Measurements from ENCODE around the gene KDR. TPM values are rescaled to one million over a fixed set of nuclear protein-coding genes. Genes with fewer than 3 reads are reported as not detected.

Gene KDR
- total RNA-seq, 4 donors from 2014 or later: 2.0 to 23.8 (median 5.9) TPM

DNA sequence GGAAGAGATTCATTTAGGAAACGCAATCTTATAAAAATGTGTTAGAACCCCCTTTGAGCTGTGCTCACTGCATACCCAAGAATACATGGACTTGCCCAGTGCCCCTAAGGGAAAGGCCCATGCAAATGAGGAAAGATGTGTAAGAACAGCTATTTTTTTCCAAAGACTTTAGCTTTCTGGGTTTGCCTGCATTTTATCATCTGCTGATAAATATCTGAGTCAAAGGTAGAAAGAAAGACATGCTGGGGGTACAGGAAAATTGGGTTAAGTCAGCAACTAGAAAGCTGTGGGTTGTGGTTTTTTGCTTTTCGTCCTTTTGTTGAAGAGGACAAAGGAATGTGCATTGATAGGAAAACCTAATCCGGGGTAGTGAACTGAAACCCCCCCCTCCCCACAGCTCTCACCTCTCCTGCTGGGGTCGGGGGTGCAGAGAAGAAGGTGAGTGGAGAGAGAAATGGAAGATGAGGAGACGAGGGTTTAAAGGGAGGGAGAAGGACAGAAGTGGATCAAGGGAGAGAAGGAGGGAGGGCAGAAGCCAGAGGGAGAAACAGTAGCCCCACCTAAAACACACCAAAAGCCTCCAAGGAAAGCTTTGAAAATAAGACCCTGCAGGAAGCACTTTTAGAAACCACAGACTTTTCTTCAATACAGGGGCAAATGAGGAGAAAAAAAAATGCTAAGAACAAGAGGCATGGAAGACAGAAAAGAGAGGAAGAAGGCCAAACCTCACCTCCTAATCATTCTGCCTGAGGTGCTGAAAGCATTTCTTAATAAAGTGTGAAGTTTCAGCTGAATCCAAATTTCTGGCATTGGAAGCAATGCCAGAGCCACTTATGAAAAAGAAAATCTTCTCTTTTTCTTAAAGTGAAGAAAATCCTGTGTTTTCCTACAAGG is 49.3 kb downstream of the KDR start:
- no peaks in the 10 kb centered on the region for H3K9me3 ChIP-seq
- intact Hi-C loops (cut with DNase I): no loop called here
- 43 to 46% methylated on average over 5 of the region's 5 CpGs for WGBS, 2 donors
- no peaks in the 10 kb centered on the region for H3K36me3 ChIP-seq
- TF ChIP-seq POLR2A (IDR thresholded peaks at IDR 0.05): no peak
- TF ChIP-seq, protein P1, sequence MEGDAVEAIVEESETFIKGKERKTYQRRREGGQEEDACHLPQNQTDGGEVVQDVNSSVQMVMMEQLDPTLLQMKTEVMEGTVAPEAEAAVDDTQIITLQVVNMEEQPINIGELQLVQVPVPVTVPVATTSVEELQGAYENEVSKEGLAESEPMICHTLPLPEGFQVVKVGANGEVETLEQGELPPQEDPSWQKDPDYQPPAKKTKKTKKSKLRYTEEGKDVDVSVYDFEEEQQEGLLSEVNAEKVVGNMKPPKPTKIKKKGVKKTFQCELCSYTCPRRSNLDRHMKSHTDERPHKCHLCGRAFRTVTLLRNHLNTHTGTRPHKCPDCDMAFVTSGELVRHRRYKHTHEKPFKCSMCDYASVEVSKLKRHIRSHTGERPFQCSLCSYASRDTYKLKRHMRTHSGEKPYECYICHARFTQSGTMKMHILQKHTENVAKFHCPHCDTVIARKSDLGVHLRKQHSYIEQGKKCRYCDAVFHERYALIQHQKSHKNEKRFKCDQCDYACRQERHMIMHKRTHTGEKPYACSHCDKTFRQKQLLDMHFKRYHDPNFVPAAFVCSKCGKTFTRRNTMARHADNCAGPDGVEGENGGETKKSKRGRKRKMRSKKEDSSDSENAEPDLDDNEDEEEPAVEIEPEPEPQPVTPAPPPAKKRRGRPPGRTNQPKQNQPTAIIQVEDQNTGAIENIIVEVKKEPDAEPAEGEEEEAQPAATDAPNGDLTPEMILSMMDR (IDR thresholded peaks at IDR 0.05): no peak
- no peak overlapping the region for H3K4me3 ChIP-seq
- H3K4me1 ChIP-seq: no peaks in the 10 kb centered on the region
- DNase-seq: no peak
- no peak overlapping the region for H3K27ac ChIP-seq
- H3K27me3 ChIP-seq: peaks cover 0 to 6% (median 0%) of the 10 kb centered on the region in 4 donors

DNA sequence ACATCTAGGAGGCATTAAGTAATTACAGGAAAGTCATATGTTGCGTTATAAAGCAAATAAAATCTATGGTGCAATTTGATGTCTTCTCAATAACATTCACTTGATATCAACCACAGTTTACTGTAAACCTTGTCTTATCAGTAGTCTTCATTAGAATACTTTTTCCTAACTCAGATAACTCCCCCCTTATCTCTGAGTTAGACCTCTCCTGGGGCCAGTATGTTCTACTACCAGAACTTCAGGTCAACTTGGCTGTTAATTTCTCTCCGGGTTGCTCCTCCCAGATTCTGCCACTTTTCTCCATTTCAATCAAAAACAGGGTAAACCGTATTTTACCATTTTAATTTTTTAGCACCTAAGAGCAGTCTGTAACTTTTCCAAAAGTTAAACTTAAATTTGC is 50.0 kb downstream of the KDR start:
- Histone ChIP-seq H3K27ac (no peak overlapping the region), H3K4me3 (no peak overlapping the region), H3K9me3 (no peaks in the 10 kb centered on the region), H3K36me3 (no peaks in the 10 kb centered on the region), H3K27me3 (peaks cover 0 to 6% (median 0%) of the 10 kb centered on the region in 4 donors), H3K4me1 (no peaks in the 10 kb centered on the region)
- no peak for DNase-seq
- intact Hi-C loops (cut with DNase I): no loop called here
- WGBS, 2 donors: 72 to 75% methylated on average over 3 of the region's 3 CpGs
- TF ChIP-seq, protein P1 (IDR thresholded peaks at IDR 0.05): no peak
- no peak for TF ChIP-seq POLR2A (IDR thresholded peaks at IDR 0.05)

DNA sequence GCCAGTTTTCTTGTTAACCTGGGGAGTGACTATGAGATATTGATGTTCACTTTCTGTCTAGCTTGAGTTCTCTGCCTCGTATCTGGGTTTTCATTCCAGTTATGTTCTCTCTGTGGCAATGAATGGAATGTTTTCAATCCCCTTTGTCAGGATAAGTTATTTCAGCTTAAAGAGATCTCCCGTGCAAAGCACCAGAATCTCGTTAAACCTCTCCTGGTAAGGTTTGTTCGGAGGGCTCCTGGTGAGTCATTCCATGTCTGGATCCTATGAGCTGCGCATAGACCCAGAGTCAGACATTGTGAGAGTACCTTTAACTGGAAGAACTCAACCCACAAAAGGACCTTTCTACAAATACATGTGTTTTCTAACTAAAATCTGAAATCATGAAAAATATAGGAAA is 51.0 kb downstream of the KDR start:
- Histone ChIP-seq H3K27ac (no peak overlapping the region), H3K9me3 (no peaks in the 10 kb centered on the region), H3K36me3 (no peaks in the 10 kb centered on the region), H3K4me3 (no peak overlapping the region), H3K4me1 (no peaks in the 10 kb centered on the region), H3K27me3 (peaks cover 0 to 6% (median 0%) of the 10 kb centered on the region in 4 donors)
- 47 to 68% methylated on average over 5 of the region's 5 CpGs for WGBS, 2 donors
- intact Hi-C loops (cut with DNase I): no loop called here
- DNase-seq: no peak
- no peak for TF ChIP-seq POLR2A (IDR thresholded peaks at IDR 0.05)

- Histone ChIP-seq H3K27ac (no peak overlapping the region), H3K4me3 (no peak overlapping the region), H3K9me3 (no peaks in the 10 kb centered on the region), H3K36me3 (no peaks in the 10 kb centered on the region), H3K4me1 (no peaks in the 10 kb centered on the region), H3K27me3 (peaks cover 0 to 6% (median 0%) of the 10 kb centered on the region in 4 donors)
- WGBS, 2 donors: 18 to 33% methylated on average over 1 of the region's 1 CpG
- intact Hi-C loops (cut with DNase I): no loop called here
- DNase-seq: no peak
- TF ChIP-seq POLR2A (IDR thresholded peaks at IDR 0.05): no peak
- TF ChIP-seq, protein P1 (IDR thresholded peaks at IDR 0.05): no peak
Measured at GRCh38 chr4:55071951-55072350, 53.4 kb downstream of the KDR start.

- no peaks in the 10 kb centered on the region for H3K36me3 ChIP-seq
- H3K4me3 ChIP-seq: no peak overlapping the region
- peaks cover 0 to under 1% (median 0%) of the 10 kb centered on the region in 4 donors for H3K27me3 ChIP-seq
- DNase-seq: no peak
- 87 to 89% methylated on average over 4 to 5 of the region's 5 CpGs for WGBS, 2 donors
- H3K4me1 ChIP-seq: no peaks in the 10 kb centered on the region
- TF ChIP-seq POLR2A (IDR thresholded peaks at IDR 0.05): no peak
- TF ChIP-seq, protein P1 (IDR thresholded peaks at IDR 0.05): no peak
- H3K27ac ChIP-seq: peak overlapping the region in 2 of 4 donors; percentile 37 to 50
- H3K9me3 ChIP-seq: no peaks in the 10 kb centered on the region
- intact Hi-C loops (cut with DNase I): no loop called here
Measured at GRCh38 chr4:55069248-55069647, 56.1 kb downstream of the KDR start.
